ENCODE results near the gene TULP4. TPM values are rescaled to one million over a fixed set of nuclear protein-coding genes. Genes with fewer than 3 reads are reported as not detected.
"Not testable (repeated sequence)": the region's sequence is repeated elsewhere in the genome, so short reads cannot be mapped to it uniquely, and the experiment has no call there.

Gene TULP4
- total and polyA plus RNA-seq, 7 experiments from 2014 or later: 33.3 to 79.0 (median 51.8) TPM

GRCh38 chr6:158556113-158556512 lies 243.8 kb downstream of the TULP4 start:
- intact Hi-C loops (cut with micrococcal nuclease): no loop called here
- ATAC-seq (no peak), DNase-seq (no peak)
- peaks cover 0 to 6% (median 0%) of the 10 kb centered on the region in 3 experiments for H3K36me3 ChIP-seq (ENCODE audit: control insufficient read depth in 2 of 3, insufficient read depth in 3 of 3, low read length in 3 of 3)
- H3K4me3 ChIP-seq (ENCODE audit: low read length): no peak overlapping the region
- Mint-ChIP-seq H3K4me3 (no peak overlapping the region), H3K27ac (no peak overlapping the region), H3K27me3 (peaks cover 0 to 37% (median 0%) of the 10 kb centered on the region in 5 donors), H3K36me3 (no peaks in the 10 kb centered on the region), H3K4me1 (peaks cover 2 to 19% (median 9%) of the 10 kb centered on the region in 7 donors), H3K9me3 (no peaks in the 10 kb centered on the region)
- H3K27ac ChIP-seq (ENCODE audit: low read depth, low read length): no peak overlapping the region
- ChIA-PET CTCF (no interaction called here), POLR2A (no interaction called here)
- no peaks in the 10 kb centered on the region for H3K9me3 ChIP-seq (ENCODE audit: control insufficient read depth in 2 of 3, low read length in 3 of 3)
- no peaks in the 10 kb centered on the region for H3K27me3 ChIP-seq (ENCODE audit: control insufficient read depth in 2 of 2, insufficient read depth in 2 of 2, low read length in 2 of 2)
- H3K4me1 ChIP-seq (ENCODE audit: control insufficient read depth in 2 of 2, insufficient read depth in 2 of 2, low read length in 2 of 2): peaks cover 8 to 9% of the 10 kb centered on the region in 2 donors

DNA sequence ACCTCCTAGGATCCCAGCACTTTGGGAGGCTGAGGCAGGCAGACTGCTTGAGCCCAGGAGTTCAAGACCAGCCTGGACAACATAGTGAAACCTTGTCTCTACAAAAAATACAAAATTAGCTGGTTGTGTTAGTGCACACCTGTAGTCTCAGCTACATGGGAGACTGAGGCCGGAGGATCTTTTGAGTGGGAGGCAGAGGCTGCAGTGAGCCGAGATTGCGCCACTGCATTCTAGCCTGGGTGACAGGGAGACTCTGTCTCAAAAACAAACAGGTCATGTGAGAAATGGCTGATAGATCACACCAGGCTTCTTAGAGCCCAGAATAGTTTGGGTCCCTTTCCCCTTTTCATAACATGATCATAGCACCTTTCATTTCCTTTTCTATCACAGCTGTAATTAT lies 244.8 kb downstream of the TULP4 start:
- POLR2A ChIA-PET: interaction anchor here (2.7 kb wide), 1 partner anchor 11 kb away, joined by 13 read pairs; no protein-coding TSS in a partner anchor
- H3K27ac Mint-ChIP-seq; H3K9me3 ChIP-seq (ENCODE audit: control insufficient read depth in 2 of 3, low read length in 3 of 3): not testable (repeated sequence)

GRCh38 chr6:158557927-158558326 lies 245.7 kb downstream of the TULP4 start:
- H3K36me3 Mint-ChIP-seq: no peaks in the 10 kb centered on the region
- peaks cover 18 to 32% (median 27%) of the 10 kb centered on the region in 7 donors for H3K4me1 Mint-ChIP-seq
- ChIA-PET CTCF (interaction anchor here (0.7 kb wide), 1 partner anchor 590 kb away, joined by 3 read pairs; no protein-coding TSS in a partner anchor), POLR2A (interaction anchor here (2.5 to 2.7 kb wide), 2 partner anchors 10 to 21 kb away, joined by 7 to 13 read pairs; no protein-coding TSS in a partner anchor)
- no peaks in the 10 kb centered on the region for H3K9me3 ChIP-seq (ENCODE audit: control insufficient read depth in 2 of 3, low read length in 3 of 3)
- intact Hi-C loops (cut with micrococcal nuclease): no loop called here
- no peaks in the 10 kb centered on the region for H3K9me3 Mint-ChIP-seq
- H3K27me3 ChIP-seq (ENCODE audit: control insufficient read depth in 2 of 2, insufficient read depth in 2 of 2, low read length in 2 of 2): no peaks in the 10 kb centered on the region
- no peak overlapping the region for H3K4me3 ChIP-seq (ENCODE audit: low read length)
- no peak overlapping the region for H3K27ac ChIP-seq (ENCODE audit: low read depth, low read length)
- peak overlapping the region in 5 of 10 donors; percentile 24 to 58 (median 45) for H3K4me3 Mint-ChIP-seq
- DNase-seq (no peak), ATAC-seq (no peak)
- H3K27me3 Mint-ChIP-seq: peaks cover 0 to 25% (median 0%) of the 10 kb centered on the region in 5 donors
- peaks cover 21 to 23% of the 10 kb centered on the region in 2 donors for H3K4me1 ChIP-seq (ENCODE audit: control insufficient read depth in 2 of 2, insufficient read depth in 2 of 2, low read length in 2 of 2)
- H3K27ac Mint-ChIP-seq: peak overlapping the region in 2 of 9 donors; percentile 26 to 39
- peaks cover 0 to 6% (median 0%) of the 10 kb centered on the region in 3 experiments for H3K36me3 ChIP-seq (ENCODE audit: control insufficient read depth in 2 of 3, insufficient read depth in 3 of 3, low read length in 3 of 3)

More for the DNA sequence above, 244.8 kb downstream of the TULP4 start:
- ATAC-seq; H3K27me3 ChIP-seq (ENCODE audit: control insufficient read depth in 2 of 2, insufficient read depth in 2 of 2, low read length in 2 of 2); H3K4me3 ChIP-seq (ENCODE audit: low read length); H3K36me3 Mint-ChIP-seq; H3K36me3 ChIP-seq (ENCODE audit: control insufficient read depth in 2 of 3, insufficient read depth in 3 of 3, low read length in 3 of 3); DNase-seq; H3K9me3 Mint-ChIP-seq; CTCF ChIA-PET; H3K27ac ChIP-seq (ENCODE audit: low read depth, low read length); intact Hi-C loops (cut with micrococcal nuclease): not testable (repeated sequence)
- Mint-ChIP-seq H3K27me3 (peaks cover 0 to 34% (median 0%) of the 10 kb centered on the region in 5 donors), H3K4me3 (peak overlapping the region in 1 of 10 donors; percentile 29), H3K4me1 (peaks cover 11 to 29% (median 19%) of the 10 kb centered on the region in 7 donors)
- H3K4me1 ChIP-seq (ENCODE audit: control insufficient read depth in 2 of 2, insufficient read depth in 2 of 2, low read length in 2 of 2): peaks cover 17 to 19% of the 10 kb centered on the region in 2 donors

- CTCF ChIA-PET: interaction anchor here (0.5 to 0.9 kb wide), 3 partner anchors 10 to 591 kb away, joined by 3 to 5 read pairs (median 3); no protein-coding TSS in a partner anchor
- H3K27ac Mint-ChIP-seq: peak overlapping the region; percentile 59 to 91 (median 81)
- H3K4me3 Mint-ChIP-seq: peak overlapping the region; percentile 68 to 97 (median 80)
- DNase-seq: no peak
- peaks cover 0 to 2% (median 0%) of the 10 kb centered on the region in 5 donors for H3K36me3 Mint-ChIP-seq
- Histone ChIP-seq H3K27ac (ENCODE audit: low read depth, low read length) (no peak overlapping the region), H3K9me3 (ENCODE audit: control insufficient read depth in 2 of 3, low read length in 3 of 3) (no peaks in the 10 kb centered on the region), H3K36me3 (ENCODE audit: control insufficient read depth in 2 of 3, insufficient read depth in 3 of 3, low read length in 3 of 3) (peaks cover 0 to 6% (median 0%) of the 10 kb centered on the region in 3 experiments), H3K27me3 (ENCODE audit: control insufficient read depth in 2 of 2, insufficient read depth in 2 of 2, low read length in 2 of 2) (no peaks in the 10 kb centered on the region), H3K4me1 (ENCODE audit: control insufficient read depth in 2 of 2, insufficient read depth in 2 of 2, low read length in 2 of 2) (peaks cover 23% of the 10 kb centered on the region in 2 donors), H3K4me3 (ENCODE audit: low read length) (peak overlapping the region; percentile 64)
- ATAC-seq: no peak
- peaks cover 18 to 32% (median 29%) of the 10 kb centered on the region in 7 donors for H3K4me1 Mint-ChIP-seq
- H3K9me3 Mint-ChIP-seq: no peaks in the 10 kb centered on the region
- peaks cover 0 to 25% (median 0%) of the 10 kb centered on the region in 5 donors for H3K27me3 Mint-ChIP-seq
- POLR2A ChIA-PET: interaction anchor here (0.6 to 2.7 kb wide), 7 partner anchors 9 to 481 kb away, joined by 3 to 13 read pairs (median 4); no protein-coding TSS in a partner anchor
- intact Hi-C loops (cut with micrococcal nuclease): no loop called here
Observed at GRCh38 chr6:158558415-158559306, 246.4 kb downstream of the TULP4 start.

DNA sequence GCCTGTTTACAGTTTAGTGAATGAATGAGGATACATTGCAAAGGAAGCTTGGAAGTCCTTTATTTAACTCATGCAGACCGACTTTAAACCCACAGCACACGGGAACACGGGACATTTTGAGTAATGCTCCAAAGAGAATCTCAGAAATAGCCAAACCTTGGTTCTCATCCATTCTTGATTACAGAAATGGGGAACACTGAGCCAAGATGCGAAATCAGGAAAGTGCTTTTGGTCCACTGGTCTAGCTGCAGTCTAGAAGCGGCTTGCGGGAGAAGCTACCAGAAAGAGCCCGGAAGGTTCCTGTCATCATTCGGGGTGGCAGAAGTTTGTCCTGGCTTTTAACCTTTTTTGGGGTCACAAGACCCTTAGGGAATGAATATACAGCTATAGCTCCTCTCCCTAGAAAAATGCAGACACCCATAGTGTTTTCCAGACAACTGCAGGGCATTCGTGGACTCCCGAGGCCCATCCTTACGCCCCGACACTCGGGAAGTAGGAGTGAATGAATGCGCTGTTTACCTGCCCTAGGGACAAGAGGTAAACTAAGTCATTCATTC lies 247.2 kb downstream of the TULP4 start:
- Mint-ChIP-seq H3K27ac (peak overlapping the region; percentile 59 to 91 (median 81)), H3K9me3 (no peaks in the 10 kb centered on the region), H3K27me3 (peaks cover 0 to 24% (median 0%) of the 10 kb centered on the region in 5 donors), H3K36me3 (peaks cover 0 to 4% (median 0%) of the 10 kb centered on the region in 5 donors), H3K4me3 (peak overlapping the region; percentile 68 to 97 (median 80)), H3K4me1 (peaks cover 21 to 38% (median 37%) of the 10 kb centered on the region in 7 donors)
- Histone ChIP-seq H3K4me3 (ENCODE audit: low read length) (peak overlapping the region; percentile 64), H3K27ac (ENCODE audit: low read depth, low read length) (peak overlapping the region; percentile 94), H3K9me3 (ENCODE audit: control insufficient read depth in 2 of 3, low read length in 3 of 3) (no peaks in the 10 kb centered on the region), H3K4me1 (ENCODE audit: control insufficient read depth in 2 of 2, insufficient read depth in 2 of 2, low read length in 2 of 2) (peaks cover 27 to 30% of the 10 kb centered on the region in 2 donors), H3K36me3 (ENCODE audit: control insufficient read depth in 2 of 3, insufficient read depth in 3 of 3, low read length in 3 of 3) (peaks cover 0 to 6% (median 0%) of the 10 kb centered on the region in 3 experiments), H3K27me3 (ENCODE audit: control insufficient read depth in 2 of 2, insufficient read depth in 2 of 2, low read length in 2 of 2) (no peaks in the 10 kb centered on the region)
- POLR2A ChIA-PET: interaction anchor here (0.7 to 2.7 kb wide), 6 partner anchors 8 to 480 kb away, joined by 3 to 13 read pairs (median 4); no protein-coding TSS in a partner anchor
- no peak for DNase-seq
- intact Hi-C loops (cut with micrococcal nuclease): no loop called here
- CTCF ChIA-PET: interaction anchor here (0.9 kb wide), 1 partner anchor 9 kb away, joined by 3 read pairs; no protein-coding TSS in a partner anchor
- no peak for ATAC-seq

Measured in naive thymus-derived CD4-positive, alpha-beta T cell (primary cell).